Dendritic cell treated with granulocyte-macrophage colony-stimulating factor and Interleukin-4, amounts not matched to agents 40 ng/mL and 50 ng/mL, for 4 days (primary cell): ENCODE data around the gene UGT2B17.
"Not testable (repeated sequence)": the region's sequence is repeated elsewhere in the genome, so short reads cannot be mapped to it uniquely, and the experiment has no call there.

Source experiments
- H3K27ac Mint-ChIP-seq: one replicate; pipeline ENCODE4 v1.8.0; 2022; ENCODE audit warnings: mild to moderate bottlenecking, mixed read lengths
- H3K27me3 Mint-ChIP-seq: one replicate; pipeline ENCODE4 v1.8.0; 2022; ENCODE audit warnings: mild to moderate bottlenecking, mixed read lengths
- H3K36me3 Mint-ChIP-seq: one replicate; pipeline ENCODE4 v1.8.0; 2022; ENCODE audit warnings: low read depth, mixed read lengths
- H3K4me1 Mint-ChIP-seq: one replicate; pipeline ENCODE4 v1.8.0; 2022; ENCODE audit warnings: low read depth, mixed read lengths
- H3K4me3 Mint-ChIP-seq: one replicate; pipeline ENCODE4 v1.8.0; 2022; ENCODE audit warnings: mild to moderate bottlenecking, moderate library complexity, mixed read lengths
- H3K9me3 Mint-ChIP-seq: one replicate; pipeline ENCODE4 v1.8.0; 2022; ENCODE audit warnings: mixed read lengths
- intact Hi-C: fragments of 100-400 bp; cut with micrococcal nuclease; formaldehyde crosslinking; loops from one replicate; pipeline ENCODE4 v1.15.0; 2022

Gene UGT2B17

DNA sequence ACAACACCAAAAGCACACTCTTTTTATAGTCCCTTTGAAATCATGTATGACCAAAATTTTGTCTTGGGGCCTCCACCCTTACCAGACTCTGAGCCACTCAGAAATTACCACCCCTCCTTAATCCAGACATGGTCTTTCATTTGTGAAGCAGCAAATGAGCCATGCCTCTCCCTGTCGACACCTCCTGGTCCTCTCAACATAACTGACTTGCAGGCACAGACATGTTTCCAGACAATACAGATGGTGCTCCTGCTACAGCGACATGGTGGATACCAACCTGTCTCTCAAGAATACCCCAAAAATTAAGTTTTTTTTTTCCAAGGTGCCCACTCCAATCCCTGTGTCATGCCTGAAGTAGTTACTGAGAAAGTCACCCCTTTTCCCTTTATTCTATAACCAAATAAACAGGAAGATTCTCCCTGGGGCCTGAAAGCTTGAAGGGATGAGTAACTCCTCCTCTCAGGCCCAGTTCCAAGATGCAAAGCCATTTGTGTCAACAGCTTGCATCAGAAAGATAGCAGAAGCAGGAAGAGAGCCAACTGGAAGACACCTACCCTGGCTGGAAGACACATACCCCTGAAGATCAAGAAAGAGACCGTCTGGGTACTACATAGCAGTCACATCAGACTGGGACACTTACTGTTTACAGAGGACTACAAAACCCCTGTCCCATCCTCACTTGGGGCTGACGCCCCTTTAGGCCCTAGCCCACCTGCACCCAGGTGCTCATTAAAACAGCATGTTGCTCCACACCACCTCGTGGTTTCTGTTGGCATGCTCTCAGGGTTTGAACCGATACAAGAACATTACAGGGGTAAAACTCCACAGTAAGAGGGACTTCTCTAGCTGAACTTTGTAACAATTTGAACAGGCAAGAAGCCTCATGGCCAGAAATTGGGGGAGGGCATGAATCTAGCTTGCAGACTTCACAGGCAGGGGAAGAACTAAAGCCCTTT is 5.5 kb upstream of the UGT2B17 start:
- Mint-ChIP-seq H3K4me1 (no peaks in the 10 kb centered on the region), H3K36me3 (no peaks in the 10 kb centered on the region), H3K9me3 (peaks cover 42% of the 10 kb centered on the region), H3K27ac (no peak overlapping the region), H3K27me3 (no peaks in the 10 kb centered on the region), H3K4me3 (no peak overlapping the region)
- intact Hi-C loops, result no loop called here

DNA sequence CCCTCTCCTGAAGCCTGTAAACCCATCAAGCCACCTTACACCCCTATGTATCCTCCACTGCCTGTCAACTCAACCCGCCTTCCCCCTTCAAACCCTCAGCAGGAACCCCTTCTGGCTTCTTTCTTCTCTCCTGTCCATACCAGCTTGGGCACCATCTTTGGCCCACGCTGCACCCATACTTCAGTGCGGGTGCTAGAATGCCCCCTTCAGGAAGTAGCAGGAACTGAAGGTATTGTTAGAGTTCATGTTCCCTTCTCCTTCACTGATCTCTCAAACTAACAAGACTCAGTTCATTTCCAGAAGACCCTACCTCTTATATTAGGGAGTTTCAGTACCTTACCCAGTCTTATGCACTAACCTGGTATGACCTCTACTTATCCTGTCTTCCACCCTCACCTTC is 1.5 kb upstream of the UGT2B17 start:
- H3K4me3 Mint-ChIP-seq, result no peak overlapping the region
- peaks cover 42% of the 10 kb centered on the region for H3K9me3 Mint-ChIP-seq
- H3K4me1 Mint-ChIP-seq, result no peaks in the 10 kb centered on the region
- H3K27me3 Mint-ChIP-seq, result no peaks in the 10 kb centered on the region
- no peak overlapping the region for H3K27ac Mint-ChIP-seq
- no peaks in the 10 kb centered on the region for H3K36me3 Mint-ChIP-seq
- intact Hi-C loops, result no loop called here

DNA sequence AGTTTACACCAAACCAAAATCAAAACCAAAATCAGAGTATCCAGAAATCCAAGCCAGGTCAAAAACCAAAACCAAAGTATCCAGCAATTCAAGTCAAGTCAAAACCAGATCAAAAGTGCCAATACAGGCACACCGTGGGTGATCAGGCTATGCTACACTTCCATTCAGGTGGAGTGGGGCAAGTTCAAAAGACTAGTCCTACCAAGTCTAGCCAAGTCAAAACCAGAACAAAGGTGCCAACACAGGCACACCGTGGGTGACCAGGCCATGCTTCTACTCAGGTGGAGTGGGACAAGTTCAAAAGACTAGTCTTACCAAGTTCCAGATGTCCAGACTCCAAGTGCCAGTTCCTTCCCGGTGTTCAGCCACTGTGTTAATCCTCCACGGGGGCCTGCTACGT is 486 bp downstream of the UGT2B17 start:
- H3K9me3 Mint-ChIP-seq, result peaks cover 31% of the 10 kb centered on the region
- intact Hi-C loops, H3K4me1 Mint-ChIP-seq, H3K27me3 Mint-ChIP-seq, H3K27ac Mint-ChIP-seq, H3K4me3 Mint-ChIP-seq, H3K36me3 Mint-ChIP-seq: not testable (repeated sequence)

DNA sequence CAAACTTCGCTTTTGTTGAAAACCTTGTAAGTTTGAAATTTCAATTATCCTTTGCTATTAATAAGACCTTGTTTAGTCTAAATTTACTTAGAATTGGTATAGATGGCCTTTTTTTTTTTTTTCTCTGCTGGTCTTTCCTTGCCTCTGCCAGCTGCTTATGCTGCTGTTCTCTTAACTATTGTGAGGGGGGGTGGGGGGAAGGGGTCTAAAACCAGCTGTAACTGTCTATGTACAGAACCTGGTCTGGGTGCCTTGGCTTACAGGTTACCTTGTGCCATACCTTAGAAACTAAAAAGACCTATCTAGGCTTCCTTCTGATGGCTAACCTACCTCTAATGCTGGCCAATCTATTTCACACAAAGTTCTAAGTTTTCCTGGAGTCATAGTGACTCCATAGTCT is 1.0 kb downstream of the UGT2B17 start:
- H3K27ac Mint-ChIP-seq, result no peak overlapping the region
- no peak overlapping the region for H3K4me3 Mint-ChIP-seq

DNA sequence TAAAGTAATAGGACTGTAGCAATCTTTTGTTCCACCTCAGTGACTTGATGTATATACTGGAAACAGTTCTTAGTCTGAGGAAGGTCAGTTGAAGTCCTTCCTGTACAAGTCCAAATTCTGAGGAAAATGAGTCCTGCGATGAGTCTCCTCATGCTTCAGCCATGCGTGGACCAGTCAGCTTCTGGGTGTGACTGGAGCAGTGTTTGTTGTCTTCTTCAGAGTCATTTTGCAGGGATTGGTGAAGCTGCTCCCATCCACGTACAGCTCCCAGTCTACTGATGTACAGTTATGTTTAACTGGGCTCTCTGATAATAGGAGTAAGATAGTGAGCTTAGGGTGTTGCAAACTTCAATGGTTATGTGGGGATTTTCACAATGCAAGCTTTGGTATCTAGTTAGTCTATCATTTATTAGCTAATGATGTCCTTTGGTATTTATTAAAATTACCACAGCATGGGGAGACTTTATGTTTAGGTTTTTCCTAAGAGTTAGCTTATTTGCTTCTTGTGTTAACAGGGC is 3.4 kb downstream of the UGT2B17 start:
- H3K27ac Mint-ChIP-seq, result no peak overlapping the region
- no peaks in the 10 kb centered on the region for H3K4me1 Mint-ChIP-seq
- no peaks in the 10 kb centered on the region for H3K36me3 Mint-ChIP-seq
- H3K9me3 Mint-ChIP-seq, result peaks cover 7% of the 10 kb centered on the region
- H3K4me3 Mint-ChIP-seq, result no peak overlapping the region
- H3K27me3 Mint-ChIP-seq, result no peaks in the 10 kb centered on the region
- intact Hi-C loops, result no loop called here

More for the DNA sequence above, 1.0 kb downstream of the UGT2B17 start:
- peaks cover 25% of the 10 kb centered on the region for H3K9me3 Mint-ChIP-seq
- no peaks in the 10 kb centered on the region for H3K4me1 Mint-ChIP-seq
- intact Hi-C loops, result no loop called here
- H3K36me3 Mint-ChIP-seq, result no peaks in the 10 kb centered on the region
- H3K27me3 Mint-ChIP-seq, result no peaks in the 10 kb centered on the region

DNA sequence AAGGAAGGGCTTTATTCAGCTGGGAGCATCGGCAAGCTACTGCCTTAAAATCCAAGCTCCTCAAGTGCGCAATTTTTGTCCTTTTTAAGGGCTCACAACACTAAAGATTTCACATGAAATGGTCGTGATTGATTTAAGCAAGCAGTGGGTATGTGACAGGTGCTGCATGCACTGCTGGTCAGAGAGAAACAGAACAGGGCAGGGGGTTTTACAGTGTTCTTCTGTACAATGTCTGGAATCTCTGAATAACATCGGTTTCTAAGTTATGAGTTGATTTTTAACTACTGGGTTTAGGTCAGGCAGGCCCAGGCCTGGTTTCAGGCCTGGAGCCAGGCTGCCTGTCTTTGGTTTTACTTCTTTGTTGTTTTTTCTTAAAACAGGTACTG is 6.0 kb downstream of the UGT2B17 start:
- no peaks in the 10 kb centered on the region for H3K4me1 Mint-ChIP-seq
- H3K27me3 Mint-ChIP-seq, result no peaks in the 10 kb centered on the region
- intact Hi-C loops, result no loop called here
- no peaks in the 10 kb centered on the region for H3K9me3 Mint-ChIP-seq
- no peak overlapping the region for H3K27ac Mint-ChIP-seq
- no peak overlapping the region for H3K4me3 Mint-ChIP-seq
- H3K36me3 Mint-ChIP-seq, result no peaks in the 10 kb centered on the region

DNA sequence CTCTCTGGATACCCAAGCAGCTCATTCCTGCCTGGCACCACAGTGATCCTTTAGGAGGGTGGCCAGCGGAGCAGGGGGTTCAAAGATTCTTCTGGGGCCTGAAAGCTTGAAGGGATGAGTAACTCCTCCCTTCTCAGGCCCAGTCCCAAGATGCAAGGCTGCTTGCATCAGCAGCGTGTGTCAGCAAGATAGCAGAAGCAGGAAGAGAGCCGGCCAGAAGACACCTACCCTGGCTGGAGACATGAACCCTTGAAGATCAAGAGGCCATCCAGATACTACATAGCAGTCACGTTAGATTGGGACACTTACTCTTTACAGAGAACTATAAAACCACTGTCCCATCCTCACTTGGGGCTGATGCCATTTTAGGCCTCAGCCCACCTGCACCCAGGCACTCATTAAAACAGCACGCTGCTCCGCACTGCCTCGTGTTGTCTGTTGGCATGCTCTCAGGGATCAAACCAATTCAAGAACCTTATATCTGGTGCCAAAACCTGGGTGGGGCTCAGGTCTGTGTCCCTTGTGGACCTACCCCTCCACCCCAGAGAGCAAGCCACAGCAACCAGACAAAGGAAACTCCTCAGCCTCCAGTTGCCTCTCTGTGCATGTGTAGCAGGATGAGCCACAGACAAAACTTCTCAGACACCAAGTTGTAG is 6.5 kb downstream of the UGT2B17 start:
- Mint-ChIP-seq H3K4me3 (no peak overlapping the region), H3K36me3 (no peaks in the 10 kb centered on the region), H3K27ac (no peak overlapping the region), H3K9me3 (no peaks in the 10 kb centered on the region), H3K27me3 (no peaks in the 10 kb centered on the region), H3K4me1 (no peaks in the 10 kb centered on the region)
- intact Hi-C loops, result no loop called here

DNA sequence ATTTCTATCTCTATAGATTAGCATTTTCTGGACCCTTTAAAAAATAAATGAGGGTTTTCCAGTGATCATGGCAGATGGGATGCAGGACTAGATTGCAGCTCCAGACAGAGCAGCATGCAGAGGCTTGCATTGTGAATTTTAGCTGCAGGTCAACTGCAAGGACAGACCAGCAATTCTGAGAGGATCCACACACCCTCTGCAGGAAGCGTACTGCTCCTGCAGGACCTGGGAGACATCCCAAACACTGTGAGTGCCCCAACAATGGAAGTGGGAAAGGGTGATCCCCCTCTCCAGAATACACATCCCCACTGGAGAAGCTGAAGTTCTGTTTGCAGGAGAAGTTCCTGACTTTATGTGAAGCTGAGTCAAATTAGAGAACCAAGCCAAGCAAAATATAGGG is 7.1 kb downstream of the UGT2B17 start:
- H3K27ac Mint-ChIP-seq, H3K9me3 Mint-ChIP-seq, H3K4me1 Mint-ChIP-seq, intact Hi-C loops, H3K36me3 Mint-ChIP-seq, H3K4me3 Mint-ChIP-seq, H3K27me3 Mint-ChIP-seq: not testable (repeated sequence)

DNA sequence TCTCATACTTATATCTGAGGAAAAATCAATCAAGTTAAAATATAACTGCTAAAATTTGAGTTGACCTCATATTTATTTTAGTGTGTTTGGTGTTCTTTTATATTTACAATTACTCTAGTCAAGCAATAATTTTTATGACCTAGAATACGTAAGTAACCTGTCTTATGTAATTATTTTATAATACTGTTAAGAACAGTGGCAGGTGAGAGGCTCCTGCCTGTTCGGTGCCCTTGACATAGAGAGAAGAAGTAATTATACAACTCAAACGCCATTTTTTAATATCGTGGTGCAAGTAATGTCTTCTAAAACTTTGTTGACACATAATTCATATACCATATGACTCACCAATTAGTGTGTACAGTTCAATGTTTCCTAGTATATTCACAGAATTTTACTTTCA is 7.6 kb downstream of the UGT2B17 start:
- intact Hi-C loops, H3K9me3 Mint-ChIP-seq, H3K27ac Mint-ChIP-seq, H3K36me3 Mint-ChIP-seq, H3K27me3 Mint-ChIP-seq, H3K4me3 Mint-ChIP-seq, H3K4me1 Mint-ChIP-seq: not testable (repeated sequence)

DNA sequence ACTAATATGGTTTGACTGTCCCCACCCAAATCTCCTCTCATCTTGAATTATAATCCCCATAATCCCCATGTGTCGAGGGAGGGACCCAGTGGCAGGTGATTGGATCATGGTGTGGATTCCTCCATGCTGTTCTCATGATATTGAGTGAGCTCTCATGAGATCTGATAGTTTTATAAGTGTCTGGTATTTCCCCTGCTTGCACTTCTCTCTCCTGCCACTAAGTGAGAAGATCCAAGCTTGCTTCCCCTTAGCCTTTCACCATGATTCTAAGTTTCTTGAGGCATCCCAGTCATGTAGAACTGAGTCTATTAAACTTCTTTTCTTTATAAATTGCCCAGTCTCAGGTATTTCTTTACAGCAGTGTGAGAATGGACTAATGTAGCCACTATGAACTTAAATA is 9.8 kb downstream of the UGT2B17 start:
- H3K27ac Mint-ChIP-seq, H3K36me3 Mint-ChIP-seq, H3K4me1 Mint-ChIP-seq, intact Hi-C loops, H3K4me3 Mint-ChIP-seq, H3K9me3 Mint-ChIP-seq, H3K27me3 Mint-ChIP-seq: not testable (repeated sequence)

DNA sequence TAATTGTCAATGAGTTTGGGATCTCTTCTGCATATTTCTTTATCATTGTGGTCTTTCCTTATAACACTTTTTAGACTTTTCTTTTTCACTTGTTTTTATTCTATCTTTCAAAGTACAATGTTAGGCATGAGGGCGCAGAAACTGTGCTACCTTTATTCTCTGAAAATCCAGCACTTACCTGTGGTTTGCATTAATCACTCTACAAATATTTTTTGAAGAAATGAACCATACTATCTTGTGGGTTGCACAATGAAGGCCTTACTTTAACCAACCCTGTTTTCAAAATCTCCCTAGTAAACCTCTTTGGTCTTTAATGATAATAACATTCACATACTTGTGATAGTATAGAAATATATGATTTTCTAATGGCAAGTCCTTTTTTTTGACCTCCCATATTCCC is 11.0 kb downstream of the UGT2B17 start:
- H3K27ac Mint-ChIP-seq, H3K4me1 Mint-ChIP-seq, H3K27me3 Mint-ChIP-seq, intact Hi-C loops, H3K36me3 Mint-ChIP-seq, H3K9me3 Mint-ChIP-seq, H3K4me3 Mint-ChIP-seq: not testable (repeated sequence)

DNA sequence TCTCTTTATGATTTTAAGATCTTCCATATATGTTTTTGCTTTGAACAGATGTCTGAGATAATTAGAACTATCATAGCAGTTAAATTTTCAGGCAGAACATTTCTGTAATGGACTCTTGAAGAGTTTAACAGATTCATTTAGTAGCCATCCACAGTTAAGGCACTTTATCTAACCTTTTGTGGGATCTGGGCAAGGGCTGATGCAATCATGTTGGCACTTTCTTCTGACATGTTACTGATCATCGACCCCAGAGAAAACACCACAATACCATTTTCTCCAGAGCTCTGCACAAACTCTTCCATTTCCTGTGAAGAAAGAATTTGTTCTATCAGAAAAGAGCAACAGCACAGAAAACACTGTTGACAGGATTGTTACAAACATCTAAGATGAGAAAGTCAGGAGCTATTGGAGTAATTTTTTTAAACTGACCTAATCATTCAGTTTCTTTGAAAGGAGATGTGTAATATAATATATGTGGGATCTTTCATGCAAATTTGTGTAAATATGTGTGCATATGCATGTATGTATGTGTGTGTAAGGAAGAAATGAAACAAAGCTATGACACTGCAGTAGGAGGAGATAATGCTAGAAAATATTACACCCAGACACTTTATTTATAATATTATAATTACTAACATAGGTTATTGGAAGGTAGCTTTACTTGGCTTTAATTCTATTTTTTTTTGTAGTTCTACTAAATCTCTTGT is 15.6 kb downstream of the UGT2B17 start:
- H3K27me3 Mint-ChIP-seq, H3K4me1 Mint-ChIP-seq, H3K27ac Mint-ChIP-seq, H3K9me3 Mint-ChIP-seq, intact Hi-C loops, H3K4me3 Mint-ChIP-seq, H3K36me3 Mint-ChIP-seq: not testable (repeated sequence)

DNA sequence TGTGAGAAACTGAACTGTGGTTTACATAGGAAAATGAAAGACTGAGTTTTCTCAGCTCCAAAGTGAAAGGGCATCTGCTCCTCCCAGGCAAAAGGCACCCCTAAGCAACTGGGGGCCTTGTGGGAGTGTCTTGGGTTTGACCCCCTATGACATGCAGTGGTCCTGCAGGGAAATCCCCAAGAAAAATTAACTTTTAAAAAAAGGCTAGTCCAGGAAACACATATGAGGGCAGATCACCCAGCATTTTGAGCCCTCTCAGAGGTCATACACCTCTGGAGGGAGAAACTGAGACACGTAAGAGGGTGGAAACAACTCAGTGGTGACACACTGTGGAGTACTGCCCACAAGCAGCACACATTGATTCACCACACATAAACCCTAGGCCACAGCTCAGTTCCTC is 22.3 kb downstream of the UGT2B17 start:
- H3K4me3 Mint-ChIP-seq, H3K9me3 Mint-ChIP-seq, H3K36me3 Mint-ChIP-seq, H3K4me1 Mint-ChIP-seq, H3K27ac Mint-ChIP-seq, intact Hi-C loops, H3K27me3 Mint-ChIP-seq: not testable (repeated sequence)
